NOMO-1 treated with DMSO at 0.1 percent for 48 hours (cell line): ENCODE data around the gene SMARCD1.
"Not testable (repeated sequence)": the region's sequence is repeated elsewhere in the genome, so short reads cannot be mapped to it uniquely, and the experiment has no call there.

Experiments
- DNase-seq: peaks from one replicate; lab custom pipeline; 2025; ENCODE audit not compliant: unreplicated experiment; lab: John Stamatoyannopoulos, UW

SMARCD1 gene

GRCh38 chr12:50075808-50076170 is 9.4 kb upstream of the SMARCD1 start:
- DNase-seq: no peak

GRCh38 chr12:50077099-50077498 is 8.0 kb upstream of the SMARCD1 start:
- DNase-seq: no peak

GRCh38 chr12:50078281-50078680 is 6.9 kb upstream of the SMARCD1 start:
- DNase-seq: no peak

- DNase-seq: no peak
Observed at GRCh38 chr12:50079771-50080170, 5.4 kb upstream of the SMARCD1 start.

- DNase-seq: no peak
Observed at GRCh38 chr12:50081096-50081808, 3.9 kb upstream of the SMARCD1 start.

- no peak for DNase-seq
Observed at GRCh38 chr12:50082644-50083043, 2.5 kb upstream of the SMARCD1 start.

- no peak for DNase-seq
Observed at GRCh38 chr12:50083301-50083700, 1.8 kb upstream of the SMARCD1 start.

- not testable (repeated sequence) for DNase-seq
Observed at GRCh38 chr12:50084409-50084774, 750 bp upstream of the SMARCD1 start.

GRCh38 chr12:50085615-50086072 is 502 bp downstream of the SMARCD1 start:
- no peak for DNase-seq

GRCh38 chr12:50086148-50086547 is 1.0 kb downstream of the SMARCD1 start:
- DNase-seq: no peak

- DNase-seq: no peak
Observed at GRCh38 chr12:50087151-50087550, 2.0 kb downstream of the SMARCD1 start.

- no peak for DNase-seq
Observed at GRCh38 chr12:50087995-50088394, 2.9 kb downstream of the SMARCD1 start.

GRCh38 chr12:50088577-50089335 is 3.6 kb downstream of the SMARCD1 start:
- peak; percentile 52 for DNase-seq

GRCh38 chr12:50089730-50090129 is 4.6 kb downstream of the SMARCD1 start:
- no peak for DNase-seq

- DNase-seq: no peak
Observed at GRCh38 chr12:50090391-50090790, 5.2 kb downstream of the SMARCD1 start.

GRCh38 chr12:50097952-50098351 is 12.8 kb downstream of the SMARCD1 start:
- DNase-seq: no peak

GRCh38 chr12:50099302-50100008 is 14.3 kb downstream of the SMARCD1 start:
- no peak for DNase-seq

GRCh38 chr12:50100561-50100960 is 15.4 kb downstream of the SMARCD1 start:
- DNase-seq: no peak

- no peak for DNase-seq
Observed at GRCh38 chr12:50101663-50102062, 16.5 kb downstream of the SMARCD1 start.

GRCh38 chr12:50102131-50102531 is 17.0 kb downstream of the SMARCD1 start:
- DNase-seq: no peak

- no peak for DNase-seq
Observed at GRCh38 chr12:50102646-50103309, 17.6 kb downstream of the SMARCD1 start.
